Measurements from ENCODE around the gene NRG3.

Gene NRG3

GRCh38 chr10:82228701-82229100 lies 353.7 kb downstream of the NRG3 start:
- FAIRE-seq, result no peak
- DNase-seq (ENCODE audit: insufficient read length, low spot score), result no peak
- no peak for TF ChIP-seq POU2F2 (IDR thresholded peaks at IDR 0.05; ENCODE audit: low read depth, low read length)
- TF ChIP-seq POLR2AphosphoS5 (IDR thresholded peaks at IDR 0.05; ENCODE audit: low read depth, low read length), result no peak
- no peak for TF ChIP-seq POLR2A (IDR thresholded peaks at IDR 0.05; ENCODE audit: low read depth, low read length)
- TF ChIP-seq SPI1 (IDR thresholded peaks at IDR 0.05; ENCODE audit: low read depth, low read length), result no peak
- no peak for TF ChIP-seq PAX5 (IDR thresholded peaks at IDR 0.05; ENCODE audit: insufficient read depth, low read length, severe bottlenecking)
- TF ChIP-seq TAF1 (IDR thresholded peaks at IDR 0.05; ENCODE audit: low read depth, low read length), result no peak

- TF ChIP-seq TAF1 (IDR thresholded peaks at IDR 0.05; ENCODE audit: low read depth, low read length), result no peak
- TF ChIP-seq PAX5 (IDR thresholded peaks at IDR 0.05; ENCODE audit: insufficient read depth, low read length, severe bottlenecking), result no peak
- no peak for TF ChIP-seq POLR2AphosphoS5 (IDR thresholded peaks at IDR 0.05; ENCODE audit: low read depth, low read length)
- TF ChIP-seq SPI1 (IDR thresholded peaks at IDR 0.05; ENCODE audit: low read depth, low read length), result no peak
- TF ChIP-seq POU2F2 (IDR thresholded peaks at IDR 0.05; ENCODE audit: low read depth, low read length), result no peak
- TF ChIP-seq POLR2A (IDR thresholded peaks at IDR 0.05; ENCODE audit: low read depth, low read length), result no peak
- DNase-seq (ENCODE audit: insufficient read length, low spot score), result no peak
- FAIRE-seq, result no peak
Observed at GRCh38 chr10:82234173-82234572, 359.2 kb downstream of the NRG3 start.

- FAIRE-seq (no peak), DNase-seq (ENCODE audit: insufficient read length, low spot score) (no peak)
- TF ChIP-seq PAX5 (IDR thresholded peaks at IDR 0.05; ENCODE audit: insufficient read depth, low read length, severe bottlenecking) (no peak), SPI1 (IDR thresholded peaks at IDR 0.05; ENCODE audit: low read depth, low read length) (no peak), POLR2AphosphoS5 (IDR thresholded peaks at IDR 0.05; ENCODE audit: low read depth, low read length) (no peak), POLR2A (IDR thresholded peaks at IDR 0.05; ENCODE audit: low read depth, low read length) (no peak), POU2F2 (IDR thresholded peaks at IDR 0.05; ENCODE audit: low read depth, low read length) (no peak), TAF1 (IDR thresholded peaks at IDR 0.05; ENCODE audit: low read depth, low read length) (no peak)
Observed at GRCh38 chr10:82236084-82236731, 361.2 kb downstream of the NRG3 start.

GRCh38 chr10:82238291-82238690 lies 363.3 kb downstream of the NRG3 start:
- no peak for FAIRE-seq
- no peak for TF ChIP-seq TAF1 (IDR thresholded peaks at IDR 0.05; ENCODE audit: low read depth, low read length)
- no peak for TF ChIP-seq POU2F2 (IDR thresholded peaks at IDR 0.05; ENCODE audit: low read depth, low read length)
- no peak for TF ChIP-seq PAX5 (IDR thresholded peaks at IDR 0.05; ENCODE audit: insufficient read depth, low read length, severe bottlenecking)

GRCh38 chr10:82240408-82240807 lies 365.4 kb downstream of the NRG3 start:
- FAIRE-seq, result no peak

More at GRCh38 chr10:82238291-82238690, 363.3 kb downstream of the NRG3 start:
- no peak for DNase-seq (ENCODE audit: insufficient read length, low spot score)

GRCh38 chr10:82242778-82243177 lies 367.8 kb downstream of the NRG3 start:
- no peak for TF ChIP-seq TAF1 (IDR thresholded peaks at IDR 0.05; ENCODE audit: low read depth, low read length)
- TF ChIP-seq SPI1 (IDR thresholded peaks at IDR 0.05; ENCODE audit: low read depth, low read length), result no peak
- TF ChIP-seq PAX5 (IDR thresholded peaks at IDR 0.05; ENCODE audit: insufficient read depth, low read length, severe bottlenecking), result no peak
- no peak for TF ChIP-seq POLR2A (IDR thresholded peaks at IDR 0.05; ENCODE audit: low read depth, low read length)
- no peak for TF ChIP-seq POLR2AphosphoS5 (IDR thresholded peaks at IDR 0.05; ENCODE audit: low read depth, low read length)
- TF ChIP-seq POU2F2 (IDR thresholded peaks at IDR 0.05; ENCODE audit: low read depth, low read length), result no peak
- no peak for DNase-seq (ENCODE audit: insufficient read length, low spot score)
- no peak for FAIRE-seq

More at GRCh38 chr10:82240408-82240807, 365.4 kb downstream of the NRG3 start:
- TF ChIP-seq POLR2AphosphoS5 (IDR thresholded peaks at IDR 0.05; ENCODE audit: low read depth, low read length) (no peak), PAX5 (IDR thresholded peaks at IDR 0.05; ENCODE audit: insufficient read depth, low read length, severe bottlenecking) (no peak), POLR2A (IDR thresholded peaks at IDR 0.05; ENCODE audit: low read depth, low read length) (no peak), POU2F2 (IDR thresholded peaks at IDR 0.05; ENCODE audit: low read depth, low read length) (no peak), TAF1 (IDR thresholded peaks at IDR 0.05; ENCODE audit: low read depth, low read length) (no peak), SPI1 (IDR thresholded peaks at IDR 0.05; ENCODE audit: low read depth, low read length) (no peak)
- no peak for DNase-seq (ENCODE audit: insufficient read length, low spot score)

- TF ChIP-seq PAX5 (IDR thresholded peaks at IDR 0.05; ENCODE audit: insufficient read depth, low read length, severe bottlenecking), result no peak
- no peak for TF ChIP-seq POLR2A (IDR thresholded peaks at IDR 0.05; ENCODE audit: low read depth, low read length)
- TF ChIP-seq POLR2AphosphoS5 (IDR thresholded peaks at IDR 0.05; ENCODE audit: low read depth, low read length), result no peak
- no peak for TF ChIP-seq TAF1 (IDR thresholded peaks at IDR 0.05; ENCODE audit: low read depth, low read length)
- TF ChIP-seq POU2F2 (IDR thresholded peaks at IDR 0.05; ENCODE audit: low read depth, low read length), result no peak
- TF ChIP-seq SPI1 (IDR thresholded peaks at IDR 0.05; ENCODE audit: low read depth, low read length), result no peak
- FAIRE-seq, result no peak
- DNase-seq (ENCODE audit: insufficient read length, low spot score), result no peak
Observed at GRCh38 chr10:82245157-82245556, 370.2 kb downstream of the NRG3 start.

GRCh38 chr10:82245906-82246560 lies 371.0 kb downstream of the NRG3 start:
- FAIRE-seq (no peak), DNase-seq (ENCODE audit: insufficient read length, low spot score) (no peak)
- no peak for TF ChIP-seq PAX5 (IDR thresholded peaks at IDR 0.05; ENCODE audit: insufficient read depth, low read length, severe bottlenecking)
- no peak for TF ChIP-seq TAF1 (IDR thresholded peaks at IDR 0.05; ENCODE audit: low read depth, low read length)
- no peak for TF ChIP-seq POU2F2 (IDR thresholded peaks at IDR 0.05; ENCODE audit: low read depth, low read length)
- no peak for TF ChIP-seq POLR2A (IDR thresholded peaks at IDR 0.05; ENCODE audit: low read depth, low read length)
- no peak for TF ChIP-seq POLR2AphosphoS5 (IDR thresholded peaks at IDR 0.05; ENCODE audit: low read depth, low read length)
- TF ChIP-seq SPI1 (IDR thresholded peaks at IDR 0.05; ENCODE audit: low read depth, low read length), result no peak

GRCh38 chr10:82249141-82249540 lies 374.1 kb downstream of the NRG3 start:
- TF ChIP-seq SPI1 (IDR thresholded peaks at IDR 0.05; ENCODE audit: low read depth, low read length) (peak; percentile 69), TAF1 (IDR thresholded peaks at IDR 0.05; ENCODE audit: low read depth, low read length) (no peak), POLR2A (IDR thresholded peaks at IDR 0.05; ENCODE audit: low read depth, low read length) (no peak)
- no peak for FAIRE-seq
- no peak for DNase-seq (ENCODE audit: insufficient read length, low spot score)

Data from GM12891 (cell line).